DMS79 treated with DMSO at 0.1 percent for 48 hours (cell line): ENCODE data around the gene THSD4.

ENCODE experiments used
- DNase-seq: peaks from one replicate; lab custom pipeline; 2025; lab: John Stamatoyannopoulos, UW

The THSD4 gene

GRCh38 chr15:71810256-71811035, 695.2 kb downstream of the THSD4 start, which contains the start of gene NR2E3:
Gene NR2E3, plus strand, starts transcription at chr15:71810554. Its CDS starts 190 bp downstream, at chr15:71810744.
- no peak for DNase-seq

GRCh38 chr15:71811036-71811736, 695.9 kb downstream of the THSD4 start:
- no peak for DNase-seq

GRCh38 chr15:71811752-71812735, 696.8 kb downstream of the THSD4 start:
- no peak for DNase-seq

- DNase-seq = no peak
These were observed 697.9 kb downstream of the THSD4 start for GRCh38 chr15:71812966-71813722.

- DNase-seq = no peak
These were observed 698.6 kb downstream of the THSD4 start for GRCh38 chr15:71813723-71814470.

- DNase-seq = no peak
These were observed 700.0 kb downstream of the THSD4 start for GRCh38 chr15:71815301-71815700.

GRCh38 chr15:71817351-71817750, 702.1 kb downstream of the THSD4 start:
- no peak for DNase-seq

GRCh38 chr15:71820127-71820526, 704.9 kb downstream of the THSD4 start:
- DNase-seq = no peak

GRCh38 chr15:71821547-71822129, 706.4 kb downstream of the THSD4 start:
- DNase-seq = no peak

GRCh38 chr15:71822890-71823630, 707.8 kb downstream of the THSD4 start:
- no peak for DNase-seq

- no peak for DNase-seq
These were observed 708.5 kb downstream of the THSD4 start for GRCh38 chr15:71823801-71824200.

- no peak for DNase-seq
These were observed 709.9 kb downstream of the THSD4 start for GRCh38 chr15:71825021-71825730.

- no peak for DNase-seq
These were observed 710.9 kb downstream of the THSD4 start for GRCh38 chr15:71826196-71826595.

- DNase-seq = no peak
These were observed 715.7 kb downstream of the THSD4 start for GRCh38 chr15:71830981-71831380.
